ENCODE measurements around the gene GPR84. TPM values are rescaled to one million over a fixed set of nuclear protein-coding genes. Genes with fewer than 3 reads are reported as not detected.

The GPR84 gene
- total RNA-seq, 4 donors from 2014 or later = 0.38 TPM; not detected in 3

GRCh38 chr12:54398218-54398617 is 33.9 kb upstream of the GPR84 start:
- TF ChIP-seq, protein P1, sequence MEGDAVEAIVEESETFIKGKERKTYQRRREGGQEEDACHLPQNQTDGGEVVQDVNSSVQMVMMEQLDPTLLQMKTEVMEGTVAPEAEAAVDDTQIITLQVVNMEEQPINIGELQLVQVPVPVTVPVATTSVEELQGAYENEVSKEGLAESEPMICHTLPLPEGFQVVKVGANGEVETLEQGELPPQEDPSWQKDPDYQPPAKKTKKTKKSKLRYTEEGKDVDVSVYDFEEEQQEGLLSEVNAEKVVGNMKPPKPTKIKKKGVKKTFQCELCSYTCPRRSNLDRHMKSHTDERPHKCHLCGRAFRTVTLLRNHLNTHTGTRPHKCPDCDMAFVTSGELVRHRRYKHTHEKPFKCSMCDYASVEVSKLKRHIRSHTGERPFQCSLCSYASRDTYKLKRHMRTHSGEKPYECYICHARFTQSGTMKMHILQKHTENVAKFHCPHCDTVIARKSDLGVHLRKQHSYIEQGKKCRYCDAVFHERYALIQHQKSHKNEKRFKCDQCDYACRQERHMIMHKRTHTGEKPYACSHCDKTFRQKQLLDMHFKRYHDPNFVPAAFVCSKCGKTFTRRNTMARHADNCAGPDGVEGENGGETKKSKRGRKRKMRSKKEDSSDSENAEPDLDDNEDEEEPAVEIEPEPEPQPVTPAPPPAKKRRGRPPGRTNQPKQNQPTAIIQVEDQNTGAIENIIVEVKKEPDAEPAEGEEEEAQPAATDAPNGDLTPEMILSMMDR (IDR thresholded peaks at IDR 0.05) = no peak
- no peak for TF ChIP-seq POLR2A (IDR thresholded peaks at IDR 0.05)
- DNase-seq = no peak
- WGBS, 2 donors = 83 to 91% methylated on average over 2 of the region's 2 CpGs
- intact Hi-C loops (cut with DNase I) = no loop called here
- no peaks in the 10 kb centered on the region for H3K27me3 ChIP-seq
- H3K4me1 ChIP-seq = peaks cover 10 to 25% (median 11%) of the 10 kb centered on the region in 3 donors
- peaks cover 15 to 90% (median 50%) of the 10 kb centered on the region in 3 donors for H3K36me3 ChIP-seq
- no peaks in the 10 kb centered on the region for H3K9me3 ChIP-seq
- H3K4me3 ChIP-seq = no peak overlapping the region
- no peak overlapping the region for H3K27ac ChIP-seq

DNA sequence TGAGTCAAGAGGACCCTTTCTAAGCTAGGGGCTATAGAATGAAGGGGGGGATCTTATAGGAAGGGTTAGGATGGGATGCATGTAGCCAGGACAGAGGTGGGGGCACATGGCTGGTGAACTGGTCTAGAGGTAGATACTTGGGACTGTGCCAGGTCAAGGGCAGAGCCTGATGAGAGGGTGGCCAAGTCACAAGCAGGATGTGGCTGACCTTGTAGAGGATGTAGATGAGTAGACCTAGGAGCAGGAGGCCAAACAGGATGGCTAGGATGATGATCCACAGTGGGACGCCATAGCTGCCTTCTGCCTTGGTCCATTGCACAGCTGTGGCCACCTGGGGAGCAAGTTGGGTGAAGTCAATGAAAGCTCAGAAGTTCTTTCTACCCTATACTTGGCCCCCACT is 32.9 kb upstream of the GPR84 start:
- intact Hi-C loops (cut with DNase I) = no loop called here
- no peak overlapping the region for H3K27ac ChIP-seq

GRCh38 chr12:54395545-54395944 is 31.3 kb upstream of the GPR84 start:
- intact Hi-C loops (cut with DNase I) = no loop called here
- TF ChIP-seq, protein P1 (IDR thresholded peaks at IDR 0.05) = no peak
- TF ChIP-seq POLR2A (IDR thresholded peaks at IDR 0.05) = no peak
- Histone ChIP-seq H3K27me3 (no peaks in the 10 kb centered on the region), H3K4me1 (peaks cover 24 to 50% (median 31%) of the 10 kb centered on the region in 3 donors), H3K36me3 (peaks cover 14 to 66% (median 24%) of the 10 kb centered on the region in 3 donors), H3K27ac (no peak overlapping the region), H3K4me3 (no peak overlapping the region), H3K9me3 (no peaks in the 10 kb centered on the region)
- DNase-seq = no peak

More for the DNA sequence above, 32.9 kb upstream of the GPR84 start:
- H3K27me3 ChIP-seq = no peaks in the 10 kb centered on the region
- TF ChIP-seq, protein P1 (IDR thresholded peaks at IDR 0.05) = no peak
- no peak for TF ChIP-seq POLR2A (IDR thresholded peaks at IDR 0.05)
- no peak overlapping the region for H3K4me3 ChIP-seq
- H3K36me3 ChIP-seq = peaks cover 14 to 83% (median 39%) of the 10 kb centered on the region in 3 donors
- DNase-seq = no peak
- peaks cover 17 to 35% (median 21%) of the 10 kb centered on the region in 3 donors for H3K4me1 ChIP-seq
- 50 to 100% methylated on average over 1 of the region's 1 CpG for WGBS, 2 donors
- no peaks in the 10 kb centered on the region for H3K9me3 ChIP-seq

GRCh38 chr12:54394986-54395385 is 30.7 kb upstream of the GPR84 start:
- TF ChIP-seq POLR2A (IDR thresholded peaks at IDR 0.05) = no peak
- TF ChIP-seq, protein P1 (IDR thresholded peaks at IDR 0.05) = no peak
- Histone ChIP-seq H3K27me3 (no peaks in the 10 kb centered on the region), H3K27ac (no peak overlapping the region), H3K4me3 (no peak overlapping the region), H3K4me1 (peaks cover 27 to 56% (median 31%) of the 10 kb centered on the region in 3 donors), H3K9me3 (no peaks in the 10 kb centered on the region), H3K36me3 (peaks cover 14 to 61% (median 22%) of the 10 kb centered on the region in 3 donors)
- DNase-seq = no peak
- 83 to 100% methylated on average over 1 of the region's 1 CpG for whole genome bisulfite sequencing, 2 donors
- intact Hi-C loops (cut with DNase I) = no loop called here

- no peaks in the 10 kb centered on the region for H3K9me3 ChIP-seq
- peak overlapping the region; percentile 13 to 97 (median 77) for H3K27ac ChIP-seq
- intact Hi-C loops (cut with DNase I) = no loop called here
- TF ChIP-seq POLR2A (IDR thresholded peaks at IDR 0.05) = no peak
- TF ChIP-seq, protein P1 (IDR thresholded peaks at IDR 0.05) = peak; percentile 63 to 81 (median 72)
- peaks cover 34 to 63% (median 36%) of the 10 kb centered on the region in 3 donors for H3K4me1 ChIP-seq
- peaks cover 14 to 54% (median 22%) of the 10 kb centered on the region in 3 donors for H3K36me3 ChIP-seq
- H3K27me3 ChIP-seq = no peaks in the 10 kb centered on the region
- H3K4me3 ChIP-seq = no peak overlapping the region
- WGBS, 2 donors = 6 to 16% methylated on average over 4 of the region's 4 CpGs
- DNase-seq = no peak
Observed at GRCh38 chr12:54394281-54394719, 30.0 kb upstream of the GPR84 start.
